NCI-H2171 (cell line): Measurements from ENCODE around the gene ZNF74.
A peak's percentile ranks its signal among the peaks of the same experiment; 100 is the strongest.
"Not testable (repeated sequence)": the region's sequence is repeated elsewhere in the genome, so short reads cannot be mapped to it uniquely, and the experiment has no call there.

ENCODE experiments used
- DNase-seq: peaks from one replicate; lab custom pipeline; 2025; lab: John Stamatoyannopoulos, UW

ZNF74 gene

DNA sequence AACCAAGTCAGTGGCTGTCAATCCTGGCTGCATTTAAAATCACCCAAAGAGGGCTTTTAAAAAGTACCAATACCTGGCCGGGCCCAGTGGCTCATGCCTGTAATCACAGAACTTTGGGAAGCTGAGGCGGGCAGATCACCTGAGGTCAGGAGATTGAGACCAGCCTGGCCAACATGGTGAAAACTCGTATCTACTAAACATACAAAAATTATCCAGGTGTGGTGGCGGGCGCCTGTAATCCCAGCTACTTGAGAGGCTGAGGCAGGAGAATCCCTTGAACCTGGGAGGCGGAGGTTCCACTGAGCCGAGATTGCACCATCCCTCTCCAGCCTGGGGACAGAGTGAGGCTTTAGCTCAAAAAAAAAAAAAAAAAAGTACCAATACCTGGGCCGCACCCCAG lies 17.7 kb upstream of the ZNF74 start:
- not testable (repeated sequence) for DNase-seq

DNA sequence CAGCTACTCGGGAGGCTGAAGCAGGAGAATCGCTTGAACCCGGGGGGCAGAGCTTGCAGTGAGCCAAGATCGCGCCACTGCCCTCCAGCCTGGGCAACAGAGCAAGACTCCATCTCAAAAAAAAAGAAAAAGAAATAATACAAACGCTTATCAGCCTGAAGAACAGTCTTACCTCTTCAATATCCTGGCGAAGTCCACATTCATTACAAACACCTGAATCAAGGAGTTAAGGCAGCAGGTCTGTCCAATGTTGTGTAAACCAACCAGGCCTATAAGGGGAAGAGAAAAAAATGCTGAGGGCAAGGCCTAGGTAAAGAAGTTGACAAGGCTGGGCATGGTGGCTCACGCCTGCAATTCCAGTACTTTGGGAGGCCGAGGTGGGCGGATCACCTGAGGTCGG lies 17.0 kb upstream of the ZNF74 start:
- DNase-seq, result not testable (repeated sequence)

DNA sequence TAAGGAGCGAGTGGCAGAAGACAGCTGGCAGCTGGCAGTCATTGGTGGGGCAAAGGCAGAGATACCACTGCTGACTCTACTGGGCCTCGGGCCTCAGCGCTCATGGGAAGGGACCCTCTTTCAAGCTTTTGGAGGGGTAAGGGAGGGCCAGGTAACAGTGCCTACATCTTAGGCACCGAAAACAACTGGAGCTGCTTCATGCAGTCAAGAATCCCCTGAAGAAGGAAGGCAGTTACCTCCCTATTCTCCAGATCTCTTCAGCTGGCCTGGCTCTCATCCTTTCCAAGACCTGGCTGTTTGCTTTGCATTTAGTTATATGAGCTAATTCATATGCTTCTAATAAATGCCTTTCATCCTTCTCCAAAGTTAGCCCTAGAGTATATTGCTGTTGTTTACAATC lies 15.8 kb upstream of the ZNF74 start:
- no peak for DNase-seq

DNA sequence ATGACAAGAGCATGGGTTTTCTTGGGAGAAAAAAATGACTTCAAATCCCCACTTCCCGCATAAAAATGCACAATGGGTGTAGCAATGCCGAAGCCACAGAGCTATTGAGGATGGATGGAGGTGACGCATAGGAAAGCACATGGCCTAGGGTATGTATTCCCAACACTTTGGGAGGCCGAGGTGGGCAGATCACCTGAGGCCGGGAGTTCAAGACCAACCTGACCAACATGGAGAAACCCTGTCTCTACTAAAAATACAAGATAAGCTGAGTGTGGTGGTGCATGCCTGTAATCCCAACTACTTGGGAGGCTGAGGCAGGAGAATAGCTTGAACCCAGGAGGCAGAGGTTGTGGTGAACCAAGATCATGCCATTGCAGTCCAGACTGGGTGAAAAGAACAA lies 15.3 kb upstream of the ZNF74 start:
- DNase-seq, result not testable (repeated sequence)

DNA sequence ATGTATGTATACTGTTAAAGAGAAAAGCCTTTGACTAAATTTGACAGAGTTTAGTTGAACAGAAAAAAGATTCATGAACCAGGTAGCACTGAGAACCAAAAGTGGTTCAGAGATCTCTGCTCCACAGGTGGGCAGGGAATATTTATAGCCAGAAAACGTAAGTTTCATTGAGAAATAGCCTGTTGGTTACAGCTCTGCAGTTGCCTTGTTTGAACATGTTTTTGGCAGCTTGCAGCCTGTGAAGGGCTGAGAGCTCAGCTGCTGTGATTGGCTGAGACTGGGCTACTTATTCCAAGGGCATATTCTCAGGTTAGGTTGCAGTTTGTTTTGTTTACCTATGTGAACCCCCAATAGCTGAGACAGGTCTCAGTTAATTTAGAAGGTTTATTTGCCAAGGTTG lies 13.5 kb upstream of the ZNF74 start:
- peak; percentile 37 for DNase-seq

DNA sequence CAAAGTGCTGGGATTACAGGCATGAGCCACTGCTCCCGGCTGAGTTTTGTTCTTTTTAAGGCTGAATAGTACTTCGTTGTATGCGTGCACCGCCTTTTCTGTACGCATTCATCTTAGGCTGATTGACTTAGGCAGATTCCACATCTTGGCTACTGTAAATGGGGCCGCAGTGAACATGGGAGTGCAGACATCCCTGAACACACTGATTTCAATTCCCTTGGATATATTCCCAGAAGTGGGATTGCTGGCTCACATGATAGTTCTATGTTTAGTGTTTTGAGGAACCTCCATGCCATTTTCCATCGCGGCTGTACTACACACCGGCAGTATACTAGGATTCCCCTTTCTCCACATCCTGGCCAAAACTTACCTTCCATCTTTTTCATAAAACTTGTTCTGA lies 10.4 kb upstream of the ZNF74 start:
- DNase-seq, result no peak

DNA sequence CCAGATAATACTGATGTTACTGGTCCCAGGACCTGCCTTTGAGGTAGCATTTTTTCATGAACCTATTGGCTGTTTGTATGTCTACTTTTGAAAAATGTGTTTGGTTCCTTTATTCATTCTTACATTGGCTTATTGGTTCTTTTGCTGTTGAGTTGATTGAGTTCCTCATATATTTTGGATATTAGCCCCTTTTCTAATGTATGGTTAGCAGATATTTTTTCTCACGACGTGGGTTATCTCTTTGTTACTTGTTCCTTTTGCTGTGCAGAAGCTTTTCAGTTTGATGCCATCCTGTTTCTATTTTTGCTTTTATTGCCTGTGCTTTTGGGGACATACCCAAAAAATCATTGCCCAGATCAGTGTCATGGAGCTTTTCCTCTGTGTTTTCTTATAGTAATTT lies 9.8 kb upstream of the ZNF74 start:
- no peak for DNase-seq

DNA sequence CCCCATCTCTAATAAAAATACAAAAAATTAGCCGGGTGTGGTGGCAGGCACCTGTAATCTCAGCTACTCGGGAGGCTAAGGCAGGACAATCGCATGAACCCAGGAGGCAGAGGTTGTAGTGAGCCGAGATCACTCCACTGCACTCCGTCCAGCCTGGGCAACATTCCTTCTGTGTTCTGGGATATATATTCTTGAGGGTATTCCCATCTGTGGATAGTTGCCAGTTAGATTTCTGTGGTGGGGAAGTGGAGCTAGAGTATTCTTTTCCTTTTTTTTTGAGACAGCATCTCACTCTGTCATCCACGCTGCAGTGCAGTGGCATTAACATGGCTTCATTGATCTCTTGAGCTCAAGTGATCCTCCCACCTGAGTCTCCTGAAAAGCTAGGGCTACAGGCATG lies 9.1 kb upstream of the ZNF74 start:
- no peak for DNase-seq

DNA sequence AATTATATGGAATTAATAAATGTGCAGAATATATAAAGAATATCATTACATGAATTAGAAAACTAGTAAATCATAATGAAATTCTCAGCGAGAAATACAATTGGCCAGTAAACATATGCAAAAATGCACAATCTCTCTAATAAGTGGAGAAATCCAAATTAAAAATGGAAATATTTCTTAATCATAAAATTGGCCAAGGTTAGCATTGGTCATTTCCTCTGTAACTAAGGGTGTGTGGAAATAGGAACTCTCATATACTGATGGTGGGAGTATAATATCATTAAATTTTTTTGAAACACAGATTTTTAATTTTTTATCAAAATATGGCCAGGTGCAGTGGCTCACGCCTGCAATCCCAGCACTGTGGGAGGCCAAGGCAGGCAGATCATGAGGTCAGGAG lies 7.6 kb upstream of the ZNF74 start:
- no peak for DNase-seq

DNA sequence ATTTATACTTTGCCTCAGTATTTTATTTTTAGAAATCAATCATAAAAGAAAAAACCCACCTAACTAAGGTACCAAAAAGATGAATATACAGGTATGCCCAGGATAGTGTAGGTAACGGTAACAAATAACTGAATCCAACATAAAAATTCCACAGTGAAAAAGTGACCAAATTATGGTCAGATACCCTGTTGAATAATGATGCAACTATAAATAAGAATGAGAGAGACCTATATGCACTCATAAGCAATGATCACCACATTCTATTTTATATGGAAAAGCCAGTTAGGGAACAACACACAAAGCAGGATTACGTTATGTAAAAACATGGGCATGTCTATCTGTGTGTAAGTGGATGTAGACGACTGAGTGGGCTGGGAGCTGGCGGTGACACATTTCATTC lies 7.0 kb upstream of the ZNF74 start:
- DNase-seq, result no peak

DNA sequence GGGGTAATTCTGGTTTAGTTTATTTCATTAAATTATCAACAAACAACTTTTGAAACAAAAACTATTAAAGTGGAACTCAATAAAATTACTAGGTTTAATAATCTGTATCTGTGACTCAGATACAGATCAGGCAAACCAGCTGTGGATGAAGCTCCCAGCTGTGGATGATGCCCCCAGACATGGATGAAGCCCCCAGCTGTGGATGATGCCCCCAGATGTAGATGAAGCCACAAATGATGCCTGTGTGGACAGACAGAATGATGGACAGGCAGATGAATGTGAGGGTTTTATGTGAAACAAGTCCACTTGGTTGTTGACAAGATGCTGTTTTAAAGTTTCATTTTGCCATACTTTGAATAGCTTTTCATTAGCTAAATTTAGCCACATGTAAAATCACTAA lies 5.8 kb upstream of the ZNF74 start:
- DNase-seq, result no peak

DNA sequence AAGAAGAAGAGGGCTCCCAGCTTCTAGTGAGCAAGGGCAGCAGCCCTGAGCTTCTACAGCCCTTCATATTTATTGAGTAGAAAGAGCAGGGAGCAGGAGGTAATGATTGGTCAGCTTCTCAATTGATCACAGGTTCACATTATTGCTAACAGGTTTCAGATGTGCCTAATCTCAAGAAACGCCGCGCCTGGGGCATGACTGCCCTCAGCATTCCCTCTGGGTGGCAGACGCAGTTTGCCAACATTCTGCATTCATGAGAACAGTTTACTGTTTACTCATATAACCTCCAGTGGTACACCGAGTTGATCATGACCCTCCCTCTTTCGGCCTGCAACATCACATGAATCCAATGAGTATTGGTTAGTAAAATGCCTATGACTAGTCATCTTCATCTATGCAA lies 4.7 kb upstream of the ZNF74 start:
- no peak for DNase-seq

DNA sequence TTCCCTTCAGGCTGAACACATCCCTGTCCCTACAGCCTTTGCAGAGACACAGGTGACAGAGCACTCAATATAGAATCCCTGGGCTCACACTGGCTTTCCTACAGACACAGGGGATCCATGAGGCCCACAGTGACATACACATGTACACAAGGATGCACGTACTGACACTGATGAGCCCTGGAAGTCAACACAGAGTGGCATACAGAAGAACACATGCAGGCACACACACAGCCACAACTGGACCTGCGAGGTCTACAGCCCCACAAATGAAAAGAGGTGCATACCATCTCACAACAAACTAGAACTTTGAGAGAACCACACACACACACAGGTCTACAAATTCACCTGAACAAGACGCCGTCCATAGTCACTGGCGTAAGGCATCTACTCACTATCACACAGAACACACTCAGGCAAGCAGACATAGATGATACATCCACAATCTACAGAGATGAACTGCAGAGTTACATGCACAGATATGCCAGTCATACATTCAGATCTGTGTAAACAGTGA lies 3.5 kb upstream of the ZNF74 start:
- DNase-seq, result no peak

DNA sequence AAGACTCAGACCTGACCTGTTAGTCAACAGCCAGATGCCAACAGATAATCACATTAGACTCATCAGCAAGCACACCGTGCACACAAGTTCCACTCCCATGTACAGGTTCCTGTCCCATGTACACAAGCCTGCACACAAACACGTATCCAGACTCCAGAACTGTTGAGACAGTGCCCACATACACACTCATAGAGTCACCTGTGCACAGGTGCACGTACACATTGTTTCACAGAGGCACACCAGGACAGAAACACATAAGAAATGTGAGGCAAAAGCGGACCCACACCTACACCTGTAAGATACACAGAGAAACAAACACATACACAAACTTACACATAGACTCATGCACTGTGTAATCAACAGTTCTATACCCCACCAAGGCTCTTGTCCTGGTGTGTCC lies 2.7 kb upstream of the ZNF74 start:
- no peak for DNase-seq

DNA sequence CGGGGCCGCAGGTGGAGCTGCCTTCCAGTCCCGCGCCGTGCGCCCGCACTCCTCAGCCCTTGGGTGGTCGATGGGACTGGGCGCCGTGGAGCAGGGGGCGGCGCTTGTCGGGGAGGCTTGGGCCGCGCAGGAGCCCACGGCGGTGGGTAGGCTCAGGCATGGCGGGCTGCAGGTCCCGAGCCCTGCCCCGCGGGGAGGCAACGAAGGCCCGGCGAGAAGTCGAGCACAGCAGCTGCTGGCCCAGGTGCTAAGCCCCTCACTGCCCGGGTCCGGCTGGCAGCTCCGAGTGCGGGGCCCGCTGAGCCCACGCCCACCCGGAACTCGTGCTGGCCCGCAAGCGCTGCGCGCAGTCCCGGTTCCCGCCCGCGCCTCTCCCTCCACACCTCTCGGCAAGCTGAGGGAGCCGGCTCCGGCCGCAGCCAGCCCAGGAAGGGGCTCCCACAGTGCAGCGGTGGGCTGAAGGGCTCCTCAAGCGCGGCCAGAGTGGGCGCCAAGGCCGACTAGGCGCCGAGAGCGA lies 1.5 kb upstream of the ZNF74 start:
- DNase-seq, result not testable (repeated sequence)

DNA sequence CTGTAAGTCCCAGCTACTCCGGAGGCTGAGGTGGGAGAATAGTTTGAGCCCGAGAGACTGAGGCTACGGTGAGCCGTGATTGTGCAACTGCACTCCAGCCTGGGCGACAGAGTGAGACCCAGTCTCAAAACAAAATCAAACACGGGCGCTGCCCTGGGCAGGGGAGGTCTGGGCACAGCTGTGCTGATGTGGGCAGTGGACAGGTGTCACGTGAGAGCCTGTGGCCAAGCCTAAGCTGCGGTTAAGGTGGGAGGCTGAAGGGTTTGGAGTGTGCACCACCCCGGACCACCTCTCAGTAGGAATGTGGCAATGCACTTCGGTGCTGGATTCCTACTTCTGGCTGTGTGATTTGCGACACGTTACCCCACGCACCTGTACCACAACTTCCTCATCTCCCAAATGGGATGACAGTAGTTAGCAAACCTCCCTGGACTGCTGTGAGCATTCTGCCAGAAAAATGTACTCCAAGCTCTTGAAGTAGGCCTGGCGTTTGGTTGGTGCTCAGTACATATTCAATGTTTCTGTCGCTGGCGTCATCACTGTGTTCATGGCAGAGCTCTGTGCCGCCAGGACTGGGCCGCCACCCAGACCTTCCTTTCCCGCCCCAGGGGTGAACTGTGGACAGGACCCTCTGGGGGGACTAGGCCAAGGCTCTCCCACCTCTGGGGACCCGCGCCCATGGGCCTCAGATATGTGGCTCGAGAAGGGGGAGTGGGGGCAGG lies 807 bp upstream of the ZNF74 start:
- DNase-seq, result no peak

DNA sequence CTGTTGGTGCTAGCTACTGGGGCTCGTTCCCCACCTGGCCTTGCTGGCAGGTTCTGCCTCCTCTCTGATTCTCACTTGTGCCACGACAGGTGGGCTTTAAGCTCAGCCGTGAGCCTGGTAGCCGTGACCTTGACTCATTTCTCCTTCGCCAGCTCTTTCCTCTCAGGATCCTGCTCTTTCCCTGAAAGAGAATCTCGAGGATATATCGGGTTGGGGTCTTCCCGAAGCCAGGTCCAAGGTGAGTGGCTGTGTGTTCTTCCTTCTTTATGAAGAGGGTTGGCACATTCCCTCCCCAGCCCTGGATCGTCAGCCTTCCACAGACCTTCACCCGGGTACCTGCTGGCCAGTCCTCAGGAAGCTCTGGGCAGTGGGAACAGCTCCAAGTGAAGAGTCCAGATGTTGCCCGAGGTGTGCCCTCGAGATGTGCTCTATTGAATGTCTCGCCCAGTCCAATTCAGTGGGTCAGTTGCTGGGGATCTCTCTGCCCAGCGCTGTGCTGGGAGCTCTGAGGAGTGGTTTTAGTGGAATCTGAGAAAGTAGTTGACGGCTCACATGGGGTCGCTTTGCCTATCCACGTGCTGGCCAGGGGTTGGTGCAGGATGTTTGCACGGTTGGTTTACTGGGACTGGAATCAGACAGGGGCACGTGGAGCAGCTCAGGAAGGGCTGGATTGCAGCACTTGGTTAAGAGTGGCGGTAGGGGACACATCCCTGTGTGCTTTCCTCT lies 1.4 kb downstream of the ZNF74 start:
- no peak for DNase-seq

DNA sequence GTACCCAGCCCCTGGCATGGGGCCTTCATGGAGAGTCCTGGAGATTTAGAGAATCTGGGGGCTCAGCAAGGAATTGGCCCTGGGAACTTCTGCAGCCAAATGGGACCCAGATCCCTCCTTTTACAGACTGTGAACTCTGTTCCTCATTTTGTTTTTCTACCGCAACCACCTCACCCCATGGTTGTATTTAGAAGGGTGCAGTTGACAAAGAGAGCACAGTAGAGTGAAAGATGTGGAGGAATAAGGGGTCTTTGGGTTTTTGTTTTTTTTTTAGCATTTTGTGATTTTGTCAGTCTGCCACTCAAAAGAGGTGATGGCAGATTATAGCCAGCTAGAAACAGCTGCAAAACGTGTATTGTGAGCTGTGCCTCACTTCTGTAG lies 1.9 kb downstream of the ZNF74 start:
- no peak for DNase-seq

DNA sequence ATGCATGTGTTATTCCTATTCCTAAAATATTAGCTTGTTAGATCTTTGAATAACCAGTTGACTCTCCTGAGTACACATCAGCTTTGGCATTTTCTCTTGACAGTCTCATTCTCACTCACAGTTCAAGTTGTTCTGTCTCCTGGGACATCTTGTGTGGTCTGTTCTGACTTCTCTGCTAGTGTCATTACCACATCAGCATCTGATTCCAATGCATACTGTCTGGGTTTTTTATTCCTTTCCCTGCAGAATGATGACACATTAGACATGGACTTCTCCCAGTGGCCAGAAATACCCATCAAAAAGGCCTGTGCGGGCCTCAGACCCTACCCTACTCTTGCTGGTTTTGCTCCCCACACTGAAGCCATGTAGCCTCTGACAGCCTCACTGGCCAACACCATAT lies 2.7 kb downstream of the ZNF74 start:
- DNase-seq, result no peak

DNA sequence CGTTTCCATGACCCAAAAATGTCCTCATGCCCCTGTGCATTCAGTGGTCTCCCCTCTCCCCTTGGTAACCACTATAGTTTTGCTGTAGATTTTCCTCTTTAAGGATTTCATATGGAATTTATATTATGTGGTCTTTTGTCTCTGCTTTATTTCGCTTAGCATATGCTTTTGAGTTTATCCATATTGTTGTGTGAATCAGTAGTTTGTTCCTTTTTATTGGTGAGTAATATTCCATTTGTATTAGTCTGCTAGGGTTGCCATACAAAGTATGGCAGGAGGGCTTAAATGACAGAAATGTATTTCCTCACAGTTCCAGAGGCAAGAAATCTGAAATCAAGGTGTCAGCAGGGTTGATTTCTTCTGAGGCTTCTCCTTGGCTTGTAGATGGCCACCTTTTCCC lies 3.5 kb downstream of the ZNF74 start:
- no peak for DNase-seq

DNA sequence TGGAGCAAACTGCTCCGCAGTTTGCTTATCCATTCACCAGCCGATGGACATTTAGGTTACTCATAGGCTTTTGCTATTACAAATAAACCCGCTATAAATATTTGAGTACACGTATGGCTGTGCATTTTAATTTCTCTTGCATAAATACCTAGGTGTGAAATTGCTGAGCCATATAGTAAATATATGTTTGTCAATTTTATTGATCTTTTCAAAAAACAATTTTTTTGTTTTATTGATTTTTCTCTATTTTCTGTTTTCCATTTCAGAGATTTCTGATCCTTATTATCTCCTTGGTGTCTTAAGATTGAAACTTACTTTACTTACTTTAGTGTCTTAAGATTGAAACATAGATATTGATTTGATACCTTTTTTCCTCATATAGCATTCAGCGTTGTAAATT lies 4.5 kb downstream of the ZNF74 start:
- DNase-seq, result no peak

DNA sequence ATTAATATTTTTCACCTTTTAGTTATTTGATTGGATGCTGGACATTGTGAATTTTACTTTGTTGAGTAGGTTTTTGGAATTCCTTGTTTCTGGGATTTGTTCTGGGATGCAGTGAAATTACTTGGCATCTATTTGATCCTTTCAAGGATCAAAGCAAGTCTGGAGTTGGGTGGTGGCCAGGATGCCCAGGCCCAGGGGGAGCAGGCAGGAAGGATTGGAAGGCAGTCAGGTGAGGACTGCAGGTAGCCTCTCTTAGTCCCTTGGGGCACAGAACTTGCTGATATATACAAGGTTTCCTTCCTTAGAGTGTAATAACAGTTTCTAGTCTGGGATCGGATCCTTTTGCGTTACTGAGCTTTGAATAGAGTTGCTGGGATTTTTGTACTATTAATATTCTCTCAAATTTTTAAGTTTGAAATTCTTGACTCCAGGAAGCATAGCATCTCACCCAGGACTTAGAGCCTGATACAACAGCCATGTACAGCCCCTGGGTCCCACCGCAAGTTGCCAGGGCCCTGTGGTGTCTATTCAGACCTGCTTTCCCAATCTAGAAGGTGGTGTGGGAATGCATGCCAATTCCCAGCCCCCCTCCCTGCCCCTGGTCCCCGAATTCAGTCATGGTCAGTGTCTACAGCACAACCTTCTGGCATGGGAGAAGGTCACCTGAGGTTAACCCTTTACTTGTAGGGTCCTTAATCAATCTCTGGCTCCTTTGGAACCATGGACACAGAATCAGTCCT lies 6.1 kb downstream of the ZNF74 start:
- DNase-seq, result no peak
